Activated CD4-positive, alpha-beta T cell treated with anti-CD3 and anti-CD28 coated beads, Interleukin-10, Interleukin-2, amounts not matched to agents 100 ng/mL and 50 ng/mL, durations not matched to agents 16 hours and 8 hours (primary cell): ENCODE results near the gene FOXN4.

Experiments used
- DNase-seq: peaks from one replicate; pipeline ENCODE4 v3.0.0-alpha.2; 2020

FOXN4 gene

GRCh38 chr12:109277899-109278762 lies 31.0 kb downstream of the FOXN4 start:
- no peak for DNase-seq

- DNase-seq, result no peak
Observed at GRCh38 chr12:109277255-109277898, 31.7 kb downstream of the FOXN4 start.

- no peak for DNase-seq
Observed at GRCh38 chr12:109276160-109276559, 32.9 kb downstream of the FOXN4 start.

DNA sequence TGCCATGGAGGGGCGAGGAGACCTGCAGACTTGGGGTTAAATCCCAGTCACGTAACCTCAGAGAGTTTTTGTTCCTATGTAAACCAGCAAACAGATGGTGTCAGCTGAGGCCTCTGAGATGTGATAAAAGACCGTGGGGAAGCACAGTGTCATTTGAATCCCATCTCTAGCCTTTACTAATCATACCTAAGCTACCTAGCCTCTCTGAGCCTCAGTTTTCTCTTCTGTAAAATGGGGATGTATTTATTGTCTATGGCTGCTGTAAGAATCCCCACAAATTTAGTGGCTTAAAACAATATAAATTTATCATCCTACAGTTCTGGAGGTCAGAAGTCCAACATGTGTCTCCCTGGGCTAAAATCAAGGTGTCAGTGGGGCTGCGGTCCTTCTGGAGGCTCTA lies 33.9 kb downstream of the FOXN4 start:
- DNase-seq, result no peak

DNA sequence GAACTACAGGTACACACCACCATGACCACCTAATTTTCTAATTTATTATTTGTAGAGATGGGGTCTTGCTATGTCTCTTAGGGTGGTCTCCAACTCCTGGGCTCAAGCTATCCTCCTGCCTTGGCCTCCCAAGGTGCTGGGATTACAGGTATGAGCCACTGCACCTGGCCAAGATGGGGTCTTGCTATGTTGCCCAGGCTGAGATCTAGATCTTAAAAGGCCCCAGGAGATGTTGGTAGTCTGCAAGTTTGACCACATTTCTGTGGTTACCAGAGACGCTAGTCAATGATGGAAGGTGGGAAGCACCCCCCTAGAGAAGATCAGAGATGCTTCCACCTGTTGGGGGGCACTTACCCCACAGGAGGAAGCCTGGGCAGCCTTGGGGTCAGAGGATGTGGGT lies 34.7 kb downstream of the FOXN4 start:
- DNase-seq, result no peak

DNA sequence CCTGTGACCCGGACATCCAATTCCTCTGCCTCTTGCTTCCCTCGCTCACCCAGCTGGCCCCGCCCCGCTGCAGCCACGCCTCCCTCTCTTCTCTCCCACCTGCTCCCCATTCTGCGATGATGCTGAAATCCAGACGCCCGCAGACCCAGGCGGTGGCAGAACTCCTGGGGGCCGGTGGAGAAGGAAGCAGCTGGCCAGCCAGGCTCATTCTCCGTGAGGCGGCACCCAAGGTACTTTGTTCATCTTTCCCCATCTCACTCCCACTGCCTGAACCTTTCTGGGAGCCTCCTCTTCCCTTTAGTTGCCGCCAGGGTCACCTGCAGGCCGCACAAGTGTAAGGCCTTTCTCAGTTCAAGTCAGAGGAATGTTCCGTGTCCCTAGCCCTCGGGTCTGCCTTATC lies 35.7 kb downstream of the FOXN4 start:
- no peak for DNase-seq

- DNase-seq, result no peak
Observed at GRCh38 chr12:109271418-109271817, 37.7 kb downstream of the FOXN4 start.

- no peak for DNase-seq
Observed at GRCh38 chr12:109270494-109270893, 38.6 kb downstream of the FOXN4 start.

- no peak for DNase-seq
Observed at GRCh38 chr12:109269428-109269827, 39.7 kb downstream of the FOXN4 start.

DNA sequence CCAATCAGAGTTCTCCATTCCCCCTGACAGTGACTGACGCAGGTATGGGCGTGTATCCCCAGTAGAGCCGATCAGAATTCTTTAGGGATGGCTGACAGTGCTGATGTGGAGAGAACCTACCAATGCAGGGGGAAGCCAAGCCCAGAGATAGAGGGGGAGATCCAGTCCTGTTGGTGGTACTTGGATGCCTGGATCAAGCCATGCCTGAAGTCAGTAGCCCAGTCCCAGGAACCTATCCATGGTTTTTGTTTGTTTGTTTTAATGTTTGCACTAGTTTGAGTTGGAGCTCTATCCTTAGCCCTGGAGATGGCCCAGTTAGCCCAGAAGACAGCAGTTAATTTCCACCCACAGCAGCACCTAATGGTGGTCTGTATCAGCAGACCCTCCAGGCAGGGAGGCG lies 40.2 kb downstream of the FOXN4 start:
- no peak for DNase-seq

DNA sequence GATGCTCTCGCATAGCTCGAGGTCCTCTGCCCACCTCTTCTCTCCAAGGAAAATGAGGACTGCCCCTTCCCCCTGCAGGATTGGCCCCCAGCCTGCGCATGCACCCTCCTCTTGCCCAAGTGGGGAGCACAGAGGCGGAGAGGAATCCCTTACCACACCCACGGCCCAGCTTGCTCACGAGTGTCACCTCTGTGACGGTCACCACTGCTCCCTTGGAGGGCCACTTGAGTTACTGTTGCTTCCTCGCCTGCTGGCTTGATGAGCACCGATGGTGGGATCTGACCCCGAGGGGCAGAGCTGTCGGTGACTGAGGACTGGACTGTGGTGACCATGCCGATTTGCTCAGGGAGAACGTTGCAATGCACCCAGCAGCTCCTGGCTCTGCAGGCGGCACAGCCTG lies 41.7 kb downstream of the FOXN4 start:
- no peak for DNase-seq

DNA sequence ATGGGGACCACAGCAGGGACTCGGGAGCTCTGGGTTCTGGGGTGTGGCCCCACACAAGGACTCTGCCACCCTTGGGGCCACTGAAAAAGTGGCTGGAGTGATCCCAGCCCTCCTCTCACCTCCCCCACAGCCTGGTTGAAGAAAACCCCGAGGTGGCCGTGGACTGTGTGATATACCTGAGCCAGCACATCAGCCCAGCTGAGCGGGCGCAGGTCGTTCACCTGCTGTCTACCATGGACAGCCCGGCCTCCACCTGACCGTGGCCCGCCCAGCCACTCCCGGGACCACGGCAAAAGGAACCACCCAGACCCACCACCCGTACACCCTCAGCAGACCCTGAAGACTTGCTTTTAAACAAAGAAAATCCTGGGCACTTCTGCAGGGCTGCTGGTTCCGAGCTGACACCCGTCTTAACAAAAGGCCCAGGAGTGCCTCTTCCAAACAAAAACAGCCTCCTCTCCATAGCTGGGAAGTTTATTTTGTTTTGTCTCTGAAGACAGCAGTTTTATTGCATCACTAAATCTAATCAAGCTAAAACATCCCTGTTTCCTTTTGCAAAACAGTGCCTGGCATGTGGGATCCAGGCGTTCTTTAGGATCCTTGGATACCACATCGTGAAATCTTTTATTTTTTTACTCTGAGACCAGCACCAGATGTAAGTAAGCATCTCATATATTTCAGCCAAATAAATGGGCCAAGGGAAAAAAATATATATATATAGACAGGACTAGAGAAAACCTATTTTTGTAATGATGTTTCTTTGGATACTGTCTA lies 42.8 kb downstream of the FOXN4 start:
- no peak for DNase-seq

GRCh38 chr12:109264943-109265650 lies 44.0 kb downstream of the FOXN4 start:
- DNase-seq, result no peak

DNA sequence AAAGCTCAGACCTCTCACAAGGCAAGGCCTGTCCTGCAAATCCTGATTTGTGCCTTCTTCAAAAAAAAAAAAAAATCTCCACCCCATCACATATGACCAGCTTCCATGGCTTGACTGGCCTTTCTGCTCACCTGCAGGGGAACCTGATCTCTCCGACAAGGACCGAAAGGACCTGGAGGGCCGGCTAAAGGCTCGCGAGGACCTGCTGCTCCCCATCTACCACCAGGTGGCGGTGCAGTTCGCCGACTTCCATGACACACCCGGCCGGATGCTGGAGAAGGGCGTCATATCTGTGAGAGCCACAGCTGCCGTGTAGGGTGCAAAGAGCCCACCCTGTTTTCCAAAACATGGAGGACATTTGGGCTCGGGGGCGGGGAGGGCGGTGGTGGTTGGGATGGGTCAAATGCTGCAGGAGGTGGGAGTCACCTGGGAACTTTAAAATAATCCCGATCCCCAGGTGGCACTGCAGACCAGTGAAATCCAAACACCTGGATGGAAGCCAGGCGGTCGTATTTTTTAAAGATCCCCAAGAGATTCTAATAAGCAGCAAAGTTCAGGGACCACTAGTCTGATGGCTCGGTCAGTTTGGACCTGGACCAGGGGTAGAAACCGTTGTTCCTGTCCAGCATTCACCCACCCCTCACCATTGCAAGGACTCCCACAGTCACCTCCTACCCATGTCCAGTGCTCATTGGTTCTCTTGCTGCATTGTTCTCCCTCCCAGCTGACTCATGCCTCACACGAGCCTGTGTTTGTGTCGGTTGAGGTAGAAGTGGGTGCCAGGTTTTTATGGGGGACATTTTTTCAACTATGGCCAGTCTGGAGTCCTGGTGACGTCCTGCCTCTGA lies 44.8 kb downstream of the FOXN4 start:
- peak; percentile 64 for DNase-seq

GRCh38 chr12:109263439-109263838 lies 45.6 kb downstream of the FOXN4 start:
- no peak for DNase-seq

GRCh38 chr12:109261939-109262338 lies 47.1 kb downstream of the FOXN4 start:
- no peak for DNase-seq

DNA sequence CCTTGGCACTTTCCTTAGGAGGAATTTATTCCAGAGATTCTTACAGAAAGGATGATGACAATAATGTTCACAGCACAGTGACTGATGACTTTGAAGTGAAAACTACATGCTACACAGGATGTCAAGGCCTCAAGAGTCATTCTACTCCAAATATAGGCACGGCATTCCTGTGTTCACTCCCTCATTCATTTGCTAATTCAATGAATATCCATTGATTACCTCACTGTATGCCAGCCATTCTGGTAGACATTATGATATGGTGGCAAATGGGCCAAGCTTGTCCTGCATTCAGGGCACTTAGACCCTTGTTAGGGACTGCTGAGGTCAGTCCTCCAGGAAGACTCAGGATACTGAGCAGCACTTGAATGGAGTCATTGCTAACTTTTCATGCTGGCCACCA lies 48.0 kb downstream of the FOXN4 start:
- DNase-seq, result no peak

GRCh38 chr12:109259545-109259895 lies 49.6 kb downstream of the FOXN4 start:
- no peak for DNase-seq

DNA sequence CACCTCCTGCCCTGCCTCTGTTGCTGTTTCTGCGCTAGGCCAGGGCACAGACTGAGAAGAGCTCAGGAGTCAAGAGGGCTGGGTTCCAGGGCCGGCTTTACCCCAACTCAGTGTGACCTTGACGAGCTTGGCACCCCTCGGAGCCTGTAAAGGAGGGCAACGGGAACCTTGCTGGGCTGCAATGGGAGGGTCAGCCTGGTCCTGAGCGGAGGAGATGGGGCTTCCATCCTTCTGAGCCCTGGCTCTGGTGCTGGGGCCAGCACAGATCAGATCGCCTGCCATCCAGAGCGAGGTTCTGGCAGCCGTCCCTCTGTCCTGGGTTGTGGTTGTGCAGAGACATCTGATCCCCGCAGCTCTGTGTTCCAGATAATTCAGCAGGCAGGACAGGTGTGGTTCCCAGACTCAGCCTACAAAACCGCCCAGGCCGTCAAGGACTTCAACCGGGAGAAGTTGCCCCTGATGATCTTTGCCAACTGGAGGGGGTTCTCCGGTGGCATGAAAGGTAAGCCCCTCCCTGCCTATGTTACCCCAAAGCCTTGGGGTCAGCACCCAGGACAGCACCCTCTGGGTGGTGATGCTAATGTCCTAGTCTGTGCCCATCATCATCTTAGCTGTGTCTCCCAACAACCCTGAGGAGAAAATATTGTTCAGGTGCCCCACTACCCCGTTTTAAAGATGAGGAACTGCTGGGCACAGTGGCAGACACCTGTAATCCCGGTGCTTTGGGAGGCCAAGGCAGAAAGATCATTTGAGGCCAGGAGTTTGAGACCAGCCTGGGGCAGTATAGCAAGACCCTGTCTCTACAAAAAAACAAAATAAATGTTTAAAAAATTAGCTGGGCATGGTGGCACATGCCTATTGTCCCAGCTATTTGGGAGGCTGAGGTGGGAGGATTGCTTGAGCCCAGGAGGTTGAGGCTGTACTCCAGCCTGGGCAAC lies 50.2 kb downstream of the FOXN4 start:
- no peak for DNase-seq

- DNase-seq, result no peak
Observed at GRCh38 chr12:109258201-109258600, 50.9 kb downstream of the FOXN4 start.

- DNase-seq, result no peak
Observed at GRCh38 chr12:109256011-109256410, 53.1 kb downstream of the FOXN4 start.
